Activated B cell treated with CpG ODN at 0.5 μM for 24 hours (primary cell): ENCODE data around the gene SACM1L. TPM values are rescaled to one million over a fixed set of nuclear protein-coding genes. Genes with fewer than 3 reads are reported as not detected.

Experiments
- ATAC-seq: fragments of 200-7000 bp; cut with Tn5 transposase; one replicate; pipeline ENCODE4 v1.10.0; 2021; ENCODE audit warnings: low read depth, mild to moderate bottlenecking, moderate library complexity
- CTCF ChIA-PET: fragments of 350-600 bp; sonication (Branson Sonifier 250); formaldehyde crosslinking; loops from one replicate; lab custom pipeline; 2021; ENCODE audit warnings: antibody characterized with exemption; lab: Charles Lee
- POLR2A ChIA-PET: fragments of 350-600 bp; sonication (Branson Sonifier 250); formaldehyde crosslinking; loops from one replicate; lab custom pipeline; 2021; ENCODE audit warnings: antibody characterized with exemption; lab: Charles Lee
- DNase-seq: peaks from one replicate; pipeline ENCODE4 v3.0.0; 2022
- H3K27ac Mint-ChIP-seq: one replicate; pipeline ENCODE4 v1.8.0; 2020; ENCODE audit warnings: mixed read lengths
- H3K27me3 Mint-ChIP-seq: one replicate; pipeline ENCODE4 v1.8.0; 2021; ENCODE audit warnings: mixed read lengths
- H3K36me3 Mint-ChIP-seq: one replicate; pipeline ENCODE4 v1.8.0; 2021; ENCODE audit warnings: low read depth, mixed read lengths
- H3K4me1 Mint-ChIP-seq: one replicate; pipeline ENCODE4 v1.8.0; 2021; ENCODE audit warnings: mixed read lengths
- H3K4me3 Mint-ChIP-seq: one replicate; pipeline ENCODE4 v1.8.0; 2020; ENCODE audit warnings: mild to moderate bottlenecking, mixed read lengths
- H3K9me3 Mint-ChIP-seq: one replicate; pipeline ENCODE4 v1.8.0; 2020; ENCODE audit warnings: mixed read lengths
- CTCF ChIP-seq: fragments of 200-600 bp; IDR thresholded peaks from one replicate; pipeline ENCODE4 v1.8.0; 2022; ENCODE audit warnings: antibody characterized with exemption, mild to moderate bottlenecking
- intact Hi-C: fragments of 100-400 bp; cut with micrococcal nuclease; formaldehyde crosslinking; loops from one replicate; pipeline ENCODE4 v1.15.1; 2024
- total RNA-seq: library from RNA; stranded (reverse); gene quantifications from 2 replicates; pipeline ENCODE4 v1.2.3, GENCODE V29; 2022

SACM1L gene
- total RNA-seq, 1 donor from 2014 or later: 55.5 TPM

- ATAC-seq: no peak
- Mint-ChIP-seq H3K4me1 (no peaks in the 10 kb centered on the region), H3K27ac (no peak overlapping the region), H3K9me3 (peaks cover 10% of the 10 kb centered on the region), H3K4me3 (no peak overlapping the region), H3K27me3 (peaks cover 3% of the 10 kb centered on the region), H3K36me3 (no peaks in the 10 kb centered on the region)
- TF ChIP-seq CTCF: no peak
- intact Hi-C loops: no loop called here
- POLR2A ChIA-PET: no interaction called here
- no peak for DNase-seq
- CTCF ChIA-PET: no interaction called here
Observed at GRCh38 chr3:45783667-45784066, 94.5 kb downstream of the SACM1L start.

- CTCF ChIA-PET: no interaction called here
- ATAC-seq (no peak), DNase-seq (no peak)
- Mint-ChIP-seq H3K36me3 (peaks cover 2% of the 10 kb centered on the region), H3K4me1 (no peaks in the 10 kb centered on the region), H3K27ac (no peak overlapping the region), H3K27me3 (peaks cover 3% of the 10 kb centered on the region), H3K9me3 (peaks cover 16% of the 10 kb centered on the region), H3K4me3 (no peak overlapping the region)
- intact Hi-C loops: no loop called here
- no peak for TF ChIP-seq CTCF
- POLR2A ChIA-PET: no interaction called here
Observed at GRCh38 chr3:45785605-45786150, 96.5 kb downstream of the SACM1L start.

- ATAC-seq (no peak), DNase-seq (no peak)
- no peak overlapping the region for H3K27ac Mint-ChIP-seq
- H3K36me3 Mint-ChIP-seq: peaks cover 2% of the 10 kb centered on the region
- peaks cover 16% of the 10 kb centered on the region for H3K9me3 Mint-ChIP-seq
- POLR2A ChIA-PET: no interaction called here
- H3K27me3 Mint-ChIP-seq: peaks cover 3% of the 10 kb centered on the region
- no peak overlapping the region for H3K4me3 Mint-ChIP-seq
- TF ChIP-seq CTCF: no peak
- H3K4me1 Mint-ChIP-seq: peaks cover 7% of the 10 kb centered on the region
- CTCF ChIA-PET: no interaction called here
- intact Hi-C loops: no loop called here
Observed at GRCh38 chr3:45786801-45787495, 97.8 kb downstream of the SACM1L start.

GRCh38 chr3:45787551-45787950, 98.4 kb downstream of the SACM1L start:
- TF ChIP-seq CTCF: no peak
- Mint-ChIP-seq H3K36me3 (peaks cover 2% of the 10 kb centered on the region), H3K9me3 (peaks cover 16% of the 10 kb centered on the region), H3K27me3 (peaks cover 3% of the 10 kb centered on the region), H3K27ac (no peak overlapping the region), H3K4me3 (no peak overlapping the region), H3K4me1 (peaks cover 9% of the 10 kb centered on the region)
- intact Hi-C loops: no loop called here
- POLR2A ChIA-PET: no interaction called here
- CTCF ChIA-PET: no interaction called here
- ATAC-seq (no peak), DNase-seq (no peak)

GRCh38 chr3:45789235-45789812, 100.1 kb downstream of the SACM1L start:
- Mint-ChIP-seq H3K36me3 (peaks cover 2% of the 10 kb centered on the region), H3K9me3 (peaks cover 12% of the 10 kb centered on the region), H3K4me3 (no peak overlapping the region), H3K27ac (no peak overlapping the region), H3K4me1 (peaks cover 9% of the 10 kb centered on the region), H3K27me3 (peaks cover 5% of the 10 kb centered on the region)
- intact Hi-C loops: no loop called here
- ATAC-seq (no peak), DNase-seq (no peak)
- ChIA-PET POLR2A (no interaction called here), CTCF (no interaction called here)
- no peak for TF ChIP-seq CTCF
